ENCODE measurements around the gene BAIAP2L2. TPM values are rescaled to one million over a fixed set of nuclear protein-coding genes. Genes with fewer than 3 reads are reported as not detected.
A peak's percentile ranks its signal among the peaks of the same experiment; 100 is the strongest.

BAIAP2L2 gene
- total and polyA plus RNA-seq, 2 donors (not counting 1 experiment from before 2014, with no cell fraction given) = 0.96 to 1.2 TPM

DNA sequence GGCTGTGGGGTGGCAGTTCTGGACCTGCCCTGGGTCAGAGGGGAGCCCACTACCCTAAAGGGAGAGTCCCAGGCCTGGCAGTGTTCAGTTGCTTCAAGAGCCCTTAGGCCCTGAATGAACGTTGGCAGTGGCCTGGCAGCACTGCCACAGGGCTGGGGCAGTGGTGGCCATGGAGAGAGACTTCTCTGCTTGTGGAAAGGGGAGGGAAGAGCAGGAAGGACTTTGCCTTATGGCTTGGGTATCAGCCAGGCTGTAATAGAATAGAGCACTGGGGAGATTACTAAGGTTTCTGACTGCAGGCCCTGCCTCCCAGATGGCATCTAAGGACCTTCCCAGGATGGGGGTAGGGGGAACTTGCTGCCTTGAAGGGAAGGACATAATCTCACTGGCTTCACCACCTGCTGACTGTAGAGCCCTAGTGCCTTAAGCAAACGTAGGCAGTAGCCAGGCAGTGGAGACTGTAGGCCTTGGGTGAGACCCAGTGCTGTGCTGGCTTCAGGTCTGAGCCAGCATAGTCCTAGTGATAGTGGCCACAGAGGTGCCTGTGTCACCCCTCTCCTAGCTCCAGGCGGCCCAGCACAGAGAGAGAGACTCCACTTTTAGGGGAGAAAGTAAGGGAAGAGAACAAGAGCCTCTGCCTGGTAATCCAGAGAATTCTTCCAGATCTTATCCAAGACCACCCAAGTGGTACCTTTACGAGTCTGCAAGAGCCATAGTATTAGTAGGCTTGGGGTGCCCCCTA is 43.5 kb upstream of the BAIAP2L2 start:
- ATAC-seq (ENCODE audit: low read depth) (no peak), DNase-seq (no peak)
- WGBS (ENCODE audit: insufficient coverage) = 95% methylated on average over 2 of the region's 4 CpGs
- TF ChIP-seq EZH2 (IDR thresholded peaks at IDR 0.05; ENCODE audit: borderline replicate concordance, insufficient read depth, low read depth, low read length, poor library complexity, severe bottlenecking) = no peak
- TF ChIP-seq, protein P1, sequence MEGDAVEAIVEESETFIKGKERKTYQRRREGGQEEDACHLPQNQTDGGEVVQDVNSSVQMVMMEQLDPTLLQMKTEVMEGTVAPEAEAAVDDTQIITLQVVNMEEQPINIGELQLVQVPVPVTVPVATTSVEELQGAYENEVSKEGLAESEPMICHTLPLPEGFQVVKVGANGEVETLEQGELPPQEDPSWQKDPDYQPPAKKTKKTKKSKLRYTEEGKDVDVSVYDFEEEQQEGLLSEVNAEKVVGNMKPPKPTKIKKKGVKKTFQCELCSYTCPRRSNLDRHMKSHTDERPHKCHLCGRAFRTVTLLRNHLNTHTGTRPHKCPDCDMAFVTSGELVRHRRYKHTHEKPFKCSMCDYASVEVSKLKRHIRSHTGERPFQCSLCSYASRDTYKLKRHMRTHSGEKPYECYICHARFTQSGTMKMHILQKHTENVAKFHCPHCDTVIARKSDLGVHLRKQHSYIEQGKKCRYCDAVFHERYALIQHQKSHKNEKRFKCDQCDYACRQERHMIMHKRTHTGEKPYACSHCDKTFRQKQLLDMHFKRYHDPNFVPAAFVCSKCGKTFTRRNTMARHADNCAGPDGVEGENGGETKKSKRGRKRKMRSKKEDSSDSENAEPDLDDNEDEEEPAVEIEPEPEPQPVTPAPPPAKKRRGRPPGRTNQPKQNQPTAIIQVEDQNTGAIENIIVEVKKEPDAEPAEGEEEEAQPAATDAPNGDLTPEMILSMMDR (IDR thresholded peaks at IDR 0.05) = no peak
- peaks cover 4 to 11% of the 10 kb centered on the region in 2 donors for H3K4me1 ChIP-seq (ENCODE audit: control insufficient read depth in 2 of 2, insufficient read depth in 2 of 2, low read length in 2 of 2)
- H3K36me3 ChIP-seq (replicated peaks in 1 of 2; ENCODE audit: control extremely low read depth in 1 of 2, control insufficient read depth in 1 of 2, extremely low read depth in 1 of 2, insufficient read depth in 2 of 2, low read length in 1 of 2) = no peaks in the 10 kb centered on the region
- no peaks in the 10 kb centered on the region for H3K27me3 ChIP-seq (replicated peaks in 1 of 4; ENCODE audit: control extremely low read depth in 1 of 4, control insufficient read depth in 3 of 4, insufficient read depth in 4 of 4, low read length in 3 of 4)
- CTCF ChIA-PET = no interaction called here
- H3K4me2 ChIP-seq (replicated peaks; ENCODE audit: low read depth, low read length, poor library complexity, severe bottlenecking) = no peak overlapping the region
- H3K9me3 Mint-ChIP-seq (ENCODE audit: insufficient read depth) = no peaks in the 10 kb centered on the region
- peaks cover 10% of the 10 kb centered on the region for H3K4me1 Mint-ChIP-seq
- peaks cover 0 to 1% (median 0%) of the 10 kb centered on the region in 3 donors for H3K9me3 ChIP-seq (ENCODE audit: control extremely low read depth in 1 of 3, control insufficient read depth in 2 of 3, insufficient read depth in 1 of 3, low read length in 2 of 3)
- H3K4me3 Mint-ChIP-seq = no peak overlapping the region
- H2AFZ ChIP-seq (ENCODE audit: insufficient read depth, low read depth, low read length, poor library complexity, severe bottlenecking) = no peak overlapping the region
- intact Hi-C loops (cut with micrococcal nuclease) = no loop called here
- POLR2A ChIA-PET = no interaction called here
- H4K20me1 ChIP-seq (ENCODE audit: control insufficient read depth, insufficient read depth, low read length, poor library complexity, severe bottlenecking) = no peaks in the 10 kb centered on the region
- H3K9ac ChIP-seq (ENCODE audit: low read length) = no peak overlapping the region
- H3K27ac Mint-ChIP-seq = no peak overlapping the region
- H3K4me3 ChIP-seq (ENCODE audit: control extremely low read depth in 1 of 5, extremely low read depth in 1 of 5, insufficient read depth in 1 of 5, low read depth in 2 of 5, low read length in 4 of 5) = no peak overlapping the region
- peaks cover 27% of the 10 kb centered on the region for H3K79me2 ChIP-seq (ENCODE audit: control insufficient read depth, insufficient read depth, low read length)
- no peaks in the 10 kb centered on the region for H3K27me3 Mint-ChIP-seq
- no peak overlapping the region for H3K27ac ChIP-seq (ENCODE audit: low read length in 2 of 2)

DNA sequence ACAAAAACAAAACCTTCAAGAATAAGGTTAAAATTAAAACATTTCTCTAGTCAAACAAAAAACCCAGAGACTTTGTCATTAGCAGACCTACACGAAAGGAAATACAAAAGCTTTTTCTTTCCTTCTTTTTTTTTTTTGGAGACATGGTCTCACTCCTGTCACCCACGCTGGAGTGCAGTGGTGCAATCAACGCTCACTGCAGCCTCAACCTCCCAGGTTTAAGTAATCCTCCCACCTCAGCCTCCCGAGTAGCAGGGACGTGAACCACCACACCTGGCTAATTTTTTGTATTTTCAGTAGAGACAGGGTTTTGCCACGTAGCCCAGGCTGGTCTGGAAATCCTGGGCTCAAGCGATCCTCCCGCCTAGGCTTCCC is 40.6 kb upstream of the BAIAP2L2 start:
- Mint-ChIP-seq H3K4me1 (peaks cover 19% of the 10 kb centered on the region), H3K4me3 (no peak overlapping the region), H3K9me3 (ENCODE audit: insufficient read depth) (no peaks in the 10 kb centered on the region), H3K27me3 (no peaks in the 10 kb centered on the region), H3K27ac (no peak overlapping the region)
- H3K36me3 ChIP-seq (replicated peaks in 1 of 2; ENCODE audit: control extremely low read depth in 1 of 2, control insufficient read depth in 1 of 2, extremely low read depth in 1 of 2, insufficient read depth in 2 of 2, low read length in 1 of 2) = no peaks in the 10 kb centered on the region
- no peaks in the 10 kb centered on the region for H3K27me3 ChIP-seq (replicated peaks in 1 of 4; ENCODE audit: control extremely low read depth in 1 of 4, control insufficient read depth in 3 of 4, insufficient read depth in 4 of 4, low read length in 3 of 4)
- H3K27ac ChIP-seq (ENCODE audit: low read length in 2 of 2) = no peak overlapping the region
- H3K79me2 ChIP-seq (ENCODE audit: control insufficient read depth, insufficient read depth, low read length) = peaks cover 27% of the 10 kb centered on the region
- ChIA-PET CTCF (interaction anchor here (0.6 to 1.1 kb wide), 2 partner anchors 36 to 49 kb away, joined by 3 to 4 read pairs; no protein-coding TSS in a partner anchor), POLR2A (no interaction called here)
- ATAC-seq (ENCODE audit: low read depth) = no peak
- no peak overlapping the region for H2AFZ ChIP-seq (ENCODE audit: insufficient read depth, low read depth, low read length, poor library complexity, severe bottlenecking)
- H3K4me2 ChIP-seq (replicated peaks; ENCODE audit: low read depth, low read length, poor library complexity, severe bottlenecking) = peak overlapping the region; percentile 37
- peaks cover 0 to 1% (median 0%) of the 10 kb centered on the region in 3 donors for H3K9me3 ChIP-seq (ENCODE audit: control extremely low read depth in 1 of 3, control insufficient read depth in 2 of 3, insufficient read depth in 1 of 3, low read length in 2 of 3)
- H4K20me1 ChIP-seq (ENCODE audit: control insufficient read depth, insufficient read depth, low read length, poor library complexity, severe bottlenecking) = no peaks in the 10 kb centered on the region
- TF ChIP-seq, protein P1 (IDR thresholded peaks at IDR 0.05) = no peak
- no peak for TF ChIP-seq EZH2 (IDR thresholded peaks at IDR 0.05; ENCODE audit: borderline replicate concordance, insufficient read depth, low read depth, low read length, poor library complexity, severe bottlenecking)
- WGBS (ENCODE audit: insufficient coverage) = 84% methylated on average over 8 of the region's 8 CpGs
- H3K4me1 ChIP-seq (ENCODE audit: control insufficient read depth in 2 of 2, insufficient read depth in 2 of 2, low read length in 2 of 2) = peaks cover 10 to 17% of the 10 kb centered on the region in 2 donors
- DNase-seq = no peak
- H3K4me3 ChIP-seq (ENCODE audit: control extremely low read depth in 1 of 5, extremely low read depth in 1 of 5, insufficient read depth in 1 of 5, low read depth in 2 of 5, low read length in 4 of 5) = no peak overlapping the region
- intact Hi-C loops (cut with micrococcal nuclease) = no loop called here
- H3K9ac ChIP-seq (ENCODE audit: low read length) = no peak overlapping the region

Data from B cell (primary cell).